ENCODE measurements around the gene SHISAL2B. TPM values are rescaled to one million over a fixed set of nuclear protein-coding genes. Genes with fewer than 3 reads are reported as not detected.

SHISAL2B gene
- total and polyA plus RNA-seq, 4 donors: not detected

DNA sequence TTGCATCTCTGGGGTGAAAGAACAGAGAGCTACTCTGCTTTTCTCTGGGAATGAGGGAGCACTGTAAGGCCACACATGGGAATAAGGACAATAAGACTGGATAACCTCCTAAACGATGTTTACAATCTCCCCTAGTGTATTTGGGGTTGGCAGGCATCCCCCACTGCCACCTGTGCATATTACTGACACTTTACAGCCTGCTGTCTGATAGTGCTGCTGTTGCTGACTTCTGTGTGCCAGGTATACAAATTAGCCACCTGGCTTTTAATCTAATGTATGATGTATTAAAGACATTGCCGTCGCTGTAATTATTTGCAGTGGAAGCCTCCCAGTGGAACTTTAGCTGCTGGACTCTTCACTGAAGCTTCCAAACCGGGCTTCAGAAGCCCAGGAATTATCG, 4.4 kb upstream of the SHISAL2B start:
- TF ChIP-seq YY1 (IDR thresholded peaks at IDR 0.05) (no peak), SP1 (IDR thresholded peaks at IDR 0.05) (no peak), TAF1 (conservative IDR thresholded peaks at IDR 0.05) (no peak), RXRA (IDR thresholded peaks at IDR 0.05) (no peak), FOXA1 (IDR thresholded peaks at IDR 0.05) (no peak), RAD21 (IDR thresholded peaks at IDR 0.05) (no peak), EGR1 (IDR thresholded peaks at IDR 0.05; ENCODE audit: low read depth in 2 of 2) (no peak)

DNA sequence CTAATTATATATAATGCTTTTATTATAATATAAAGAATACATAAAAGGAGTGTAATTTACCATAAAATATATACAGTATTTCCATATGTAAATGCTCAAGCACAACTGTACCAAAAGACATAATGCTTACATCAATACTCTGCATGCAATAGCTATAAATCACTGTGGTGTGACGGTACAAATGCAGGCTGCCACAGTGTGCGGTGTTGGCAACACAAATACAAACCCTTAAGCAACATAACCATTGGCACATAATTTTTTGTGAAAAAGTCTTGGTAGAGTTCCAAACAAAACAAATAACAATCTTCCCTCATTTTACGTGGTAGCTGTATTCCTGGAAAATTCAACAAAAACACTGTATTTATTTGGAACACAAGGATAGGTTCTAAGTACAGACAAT, 1.9 kb upstream of the SHISAL2B start:
- DNase-seq (ENCODE audit: low spot score): no peak
- H3K9me3 ChIP-seq (ENCODE audit: control insufficient read depth in 4 of 4, low read length in 3 of 4): no peaks in the 10 kb centered on the region
- peaks cover 7 to 10% (median 9%) of the 10 kb centered on the region in 4 donors for H3K4me1 ChIP-seq (ENCODE audit: control insufficient read depth in 4 of 4, insufficient read depth in 4 of 4, low read length in 3 of 4)
- no peak overlapping the region for H3K27ac ChIP-seq (ENCODE audit: low read depth in 1 of 2, low read length in 2 of 2)
- peaks cover 0 to 21% (median 4%) of the 10 kb centered on the region in 4 donors for H3K27me3 ChIP-seq (ENCODE audit: control insufficient read depth in 4 of 4, insufficient read depth in 4 of 4, low read length in 3 of 4)
- H3K9ac ChIP-seq (ENCODE audit: low read depth in 1 of 2, low read length in 2 of 2): no peak overlapping the region
- H3K36me3 ChIP-seq (ENCODE audit: control insufficient read depth in 4 of 4, insufficient read depth in 3 of 4, low read depth in 1 of 4, low read length in 3 of 4): no peaks in the 10 kb centered on the region
- 77% methylated on average over 3 of the region's 3 CpGs for WGBS
- H3K4me3 ChIP-seq (ENCODE audit: low read depth in 1 of 3, low read length in 3 of 3): no peak overlapping the region
- no peak for TF ChIP-seq YY1 (IDR thresholded peaks at IDR 0.05)
- TF ChIP-seq FOXA2 (IDR thresholded peaks at IDR 0.05): no peak
- no peak for TF ChIP-seq SP1 (IDR thresholded peaks at IDR 0.05)
- TF ChIP-seq, protein P1, sequence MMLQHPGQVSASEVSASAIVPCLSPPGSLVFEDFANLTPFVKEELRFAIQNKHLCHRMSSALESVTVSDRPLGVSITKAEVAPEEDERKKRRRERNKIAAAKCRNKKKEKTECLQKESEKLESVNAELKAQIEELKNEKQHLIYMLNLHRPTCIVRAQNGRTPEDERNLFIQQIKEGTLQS (IDR thresholded peaks at IDR 0.05): no peak
- no peak for TF ChIP-seq RXRA (IDR thresholded peaks at IDR 0.05)
- TF ChIP-seq HNF4A (conservative IDR thresholded peaks at IDR 0.05): no peak
- TF ChIP-seq JUND (IDR thresholded peaks at IDR 0.05): no peak
- no peak for TF ChIP-seq TAF1 (conservative IDR thresholded peaks at IDR 0.05)
- TF ChIP-seq, protein P2, sequence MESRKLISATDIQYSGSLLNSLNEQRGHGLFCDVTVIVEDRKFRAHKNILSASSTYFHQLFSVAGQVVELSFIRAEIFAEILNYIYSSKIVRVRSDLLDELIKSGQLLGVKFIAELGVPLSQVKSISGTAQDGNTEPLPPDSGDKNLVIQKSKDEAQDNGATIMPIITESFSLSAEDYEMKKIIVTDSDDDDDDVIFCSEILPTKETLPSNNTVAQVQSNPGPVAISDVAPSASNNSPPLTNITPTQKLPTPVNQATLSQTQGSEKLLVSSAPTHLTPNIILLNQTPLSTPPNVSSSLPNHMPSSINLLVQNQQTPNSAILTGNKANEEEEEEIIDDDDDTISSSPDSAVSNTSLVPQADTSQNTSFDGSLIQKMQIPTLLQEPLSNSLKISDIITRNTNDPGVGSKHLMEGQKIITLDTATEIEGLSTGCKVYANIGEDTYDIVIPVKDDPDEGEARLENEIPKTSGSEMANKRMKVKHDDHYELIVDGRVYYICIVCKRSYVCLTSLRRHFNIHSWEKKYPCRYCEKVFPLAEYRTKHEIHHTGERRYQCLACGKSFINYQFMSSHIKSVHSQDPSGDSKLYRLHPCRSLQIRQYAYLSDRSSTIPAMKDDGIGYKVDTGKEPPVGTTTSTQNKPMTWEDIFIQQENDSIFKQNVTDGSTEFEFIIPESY (IDR thresholded peaks at IDR 0.05): no peak
- TF ChIP-seq GABPA (IDR thresholded peaks at IDR 0.05 in 1 of 2, conservative IDR thresholded peaks at IDR 0.05 in 1 of 2): no peak
- no peak for TF ChIP-seq EGR1 (IDR thresholded peaks at IDR 0.05; ENCODE audit: low read depth in 2 of 2)
- TF ChIP-seq NR2F2 (IDR thresholded peaks at IDR 0.05): no peak
- TF ChIP-seq FOXA1 (IDR thresholded peaks at IDR 0.05): no peak
- TF ChIP-seq, protein P3, sequence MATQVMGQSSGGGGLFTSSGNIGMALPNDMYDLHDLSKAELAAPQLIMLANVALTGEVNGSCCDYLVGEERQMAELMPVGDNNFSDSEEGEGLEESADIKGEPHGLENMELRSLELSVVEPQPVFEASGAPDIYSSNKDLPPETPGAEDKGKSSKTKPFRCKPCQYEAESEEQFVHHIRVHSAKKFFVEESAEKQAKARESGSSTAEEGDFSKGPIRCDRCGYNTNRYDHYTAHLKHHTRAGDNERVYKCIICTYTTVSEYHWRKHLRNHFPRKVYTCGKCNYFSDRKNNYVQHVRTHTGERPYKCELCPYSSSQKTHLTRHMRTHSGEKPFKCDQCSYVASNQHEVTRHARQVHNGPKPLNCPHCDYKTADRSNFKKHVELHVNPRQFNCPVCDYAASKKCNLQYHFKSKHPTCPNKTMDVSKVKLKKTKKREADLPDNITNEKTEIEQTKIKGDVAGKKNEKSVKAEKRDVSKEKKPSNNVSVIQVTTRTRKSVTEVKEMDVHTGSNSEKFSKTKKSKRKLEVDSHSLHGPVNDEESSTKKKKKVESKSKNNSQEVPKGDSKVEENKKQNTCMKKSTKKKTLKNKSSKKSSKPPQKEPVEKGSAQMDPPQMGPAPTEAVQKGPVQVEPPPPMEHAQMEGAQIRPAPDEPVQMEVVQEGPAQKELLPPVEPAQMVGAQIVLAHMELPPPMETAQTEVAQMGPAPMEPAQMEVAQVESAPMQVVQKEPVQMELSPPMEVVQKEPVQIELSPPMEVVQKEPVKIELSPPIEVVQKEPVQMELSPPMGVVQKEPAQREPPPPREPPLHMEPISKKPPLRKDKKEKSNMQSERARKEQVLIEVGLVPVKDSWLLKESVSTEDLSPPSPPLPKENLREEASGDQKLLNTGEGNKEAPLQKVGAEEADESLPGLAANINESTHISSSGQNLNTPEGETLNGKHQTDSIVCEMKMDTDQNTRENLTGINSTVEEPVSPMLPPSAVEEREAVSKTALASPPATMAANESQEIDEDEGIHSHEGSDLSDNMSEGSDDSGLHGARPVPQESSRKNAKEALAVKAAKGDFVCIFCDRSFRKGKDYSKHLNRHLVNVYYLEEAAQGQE (IDR thresholded peaks at IDR 0.05): no peak
- no peak for TF ChIP-seq HNF4G (IDR thresholded peaks at IDR 0.05)

More for the DNA sequence above, 4.4 kb upstream of the SHISAL2B start:
- WGBS: 73% methylated on average over 5 of the region's 5 CpGs
- H3K9me3 ChIP-seq (ENCODE audit: control insufficient read depth in 4 of 4, low read length in 3 of 4): no peaks in the 10 kb centered on the region
- H3K36me3 ChIP-seq (ENCODE audit: control insufficient read depth in 4 of 4, insufficient read depth in 3 of 4, low read depth in 1 of 4, low read length in 3 of 4): no peaks in the 10 kb centered on the region
- H3K4me1 ChIP-seq (ENCODE audit: control insufficient read depth in 4 of 4, insufficient read depth in 4 of 4, low read length in 3 of 4): peaks cover 5 to 9% (median 8%) of the 10 kb centered on the region in 4 donors
- no peak overlapping the region for H3K9ac ChIP-seq (ENCODE audit: low read depth in 1 of 2, low read length in 2 of 2)
- DNase-seq (ENCODE audit: low spot score): no peak
- H3K4me3 ChIP-seq (ENCODE audit: low read depth in 1 of 3, low read length in 3 of 3): no peak overlapping the region
- no peak overlapping the region for H3K27ac ChIP-seq (ENCODE audit: low read depth in 1 of 2, low read length in 2 of 2)
- peaks cover 0 to 11% (median under 1%) of the 10 kb centered on the region in 4 donors for H3K27me3 ChIP-seq (ENCODE audit: control insufficient read depth in 4 of 4, insufficient read depth in 4 of 4, low read length in 3 of 4)
